ENCODE measurements around the gene PHKA2.

GRCh38 chrX:18893536-18893935 is 90.4 kb downstream of the PHKA2 start:
- TF ChIP-seq CTCF (IDR thresholded peaks at IDR 0.05) (no peak), POLR2A (IDR thresholded peaks at IDR 0.05) (no peak)
